HG03066 (cell line): ENCODE data around the gene NPIPA2.
"Not testable (repeated sequence)": the region's sequence is repeated elsewhere in the genome, so short reads cannot be mapped to it uniquely, and the experiment has no call there.

Source experiments
- ATAC-seq: cut with Tn5 transposase; IDR thresholded peaks from one replicate; pipeline ENCODE4 v1.9.1; 2021; ENCODE audit warnings: low read depth; ENCODE audit not compliant: unreplicated experiment

Gene NPIPA2

GRCh38 chr16:14742273-14743128, at the start of gene NPIPA2:
Gene NPIPA2, plus strand, starts transcription at chr16:14742533. Its CDS starts 5,533 bp downstream, at chr16:14748066.
- peak; percentile 95 for ATAC-seq

DNA sequence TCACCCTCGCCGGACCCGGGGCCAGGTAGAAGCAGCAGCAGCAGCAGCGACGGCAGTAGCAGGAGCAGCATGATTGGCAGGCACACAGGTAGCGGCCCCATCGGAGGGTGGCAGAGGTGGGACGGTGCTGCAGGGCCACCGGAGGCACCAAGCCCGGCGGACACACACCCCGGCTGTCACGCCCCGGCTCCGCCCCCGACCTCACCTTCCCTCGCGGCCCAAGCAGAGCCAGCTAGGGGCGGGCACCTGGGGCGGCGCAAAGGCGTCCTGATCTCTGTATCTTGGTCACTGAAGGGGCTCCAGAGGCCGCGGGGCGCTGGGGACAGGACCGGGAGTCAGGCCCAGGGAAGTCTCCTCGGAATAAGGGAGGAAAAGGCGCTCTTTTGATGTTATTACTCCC, 48.2 kb upstream of the NPIPA2 start, which contains the start of gene PLA2G10:
Gene PLA2G10 (minus strand): TSS at position 180 of the 400 bp plus-strand sequence. CDS start 79 bp downstream, at position 101.
- not testable (repeated sequence) for ATAC-seq

DNA sequence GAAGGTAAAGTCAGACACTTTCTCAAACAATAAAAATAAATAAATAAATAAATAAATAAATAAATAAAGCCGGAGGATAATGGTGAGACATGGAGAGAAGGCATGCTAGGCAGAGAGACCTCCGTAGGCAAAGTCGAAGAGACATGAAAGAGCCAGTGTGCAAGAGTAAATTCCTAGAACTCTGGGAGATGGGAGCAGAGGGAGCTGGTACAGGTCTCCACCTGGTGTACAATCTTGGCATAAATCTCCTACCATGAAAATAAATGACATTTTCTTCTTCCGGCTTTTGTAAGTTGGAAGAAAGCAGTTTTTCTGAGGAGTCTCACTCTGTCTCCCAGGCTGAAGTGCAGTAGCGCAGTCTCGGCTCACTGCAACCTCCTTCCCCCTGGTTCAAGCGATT, 40.5 kb upstream of the NPIPA2 start:
- ATAC-seq, result not testable (repeated sequence)

DNA sequence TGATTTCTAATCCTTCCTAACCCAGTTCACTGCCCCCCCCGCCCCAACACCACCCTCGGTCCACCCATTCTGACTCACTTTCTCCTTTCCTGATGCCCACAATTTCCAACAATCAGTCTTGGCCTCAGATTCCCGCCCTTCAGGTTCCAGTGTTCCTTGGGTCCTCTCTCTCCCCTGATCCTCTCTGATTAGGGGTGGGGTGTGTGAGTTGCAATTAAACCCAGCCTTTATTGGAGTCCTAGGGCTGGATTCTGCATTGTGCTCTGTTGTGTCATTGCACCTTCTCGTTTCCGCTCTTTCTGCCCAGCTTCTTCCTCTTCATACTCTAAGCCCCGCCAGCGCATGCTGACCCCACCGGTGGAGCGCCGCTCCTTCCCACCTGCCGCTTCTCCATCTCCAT, 39.7 kb upstream of the NPIPA2 start:
- not testable (repeated sequence) for ATAC-seq

DNA sequence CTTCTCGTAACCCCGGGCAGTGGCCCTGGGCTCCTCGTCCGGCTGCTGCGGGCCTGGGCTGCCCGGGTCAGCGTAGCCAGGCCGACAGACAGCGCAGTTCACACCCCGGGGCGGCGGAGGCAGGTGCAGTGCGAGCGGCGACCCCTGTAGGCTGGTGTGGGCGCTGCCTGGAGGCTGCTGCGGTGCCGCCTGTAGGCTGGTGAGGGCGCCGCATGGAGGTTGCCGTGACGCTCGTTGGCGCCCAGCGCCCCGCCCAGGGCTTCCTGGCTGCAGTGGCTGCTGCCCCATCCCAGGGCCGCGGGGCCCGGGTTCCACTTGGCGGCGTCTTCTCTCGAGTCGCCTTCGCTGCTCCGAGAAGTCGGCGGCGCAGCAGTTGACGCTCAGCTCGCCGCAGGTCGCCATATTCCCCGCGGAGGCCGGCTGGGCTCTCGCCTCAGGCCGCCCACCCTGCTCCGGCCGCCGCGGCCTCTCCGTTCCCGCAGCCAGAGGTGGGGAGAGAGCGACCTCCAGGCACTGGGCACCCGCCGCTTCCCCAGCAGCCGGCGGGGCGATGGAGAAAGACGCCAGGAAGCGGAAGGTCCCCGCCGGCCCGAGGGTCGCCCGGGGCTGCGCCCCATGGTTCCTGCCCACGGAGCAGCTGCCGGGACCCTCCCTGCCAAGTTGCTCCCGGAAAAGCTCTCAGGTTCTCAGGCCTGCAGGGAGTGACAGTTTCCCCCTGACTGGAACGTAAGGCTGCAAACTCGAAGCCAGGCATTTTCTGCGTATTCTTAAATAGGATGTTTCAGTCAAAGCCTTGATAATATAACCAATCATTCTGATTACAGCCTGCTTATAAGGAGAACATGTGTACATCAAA, 38.9 kb upstream of the NPIPA2 start, which contains the start of gene NPIPA3:
Gene NPIPA3 (plus strand): TSS at position 256 of the 856 bp plus-strand sequence. CDS start 5,533 bp downstream, outside the sequence.
- ATAC-seq, result peak; percentile 97

GRCh38 chr16:14733233-14733632, 9.1 kb upstream of the NPIPA2 start:
- ATAC-seq, result not testable (repeated sequence)

DNA sequence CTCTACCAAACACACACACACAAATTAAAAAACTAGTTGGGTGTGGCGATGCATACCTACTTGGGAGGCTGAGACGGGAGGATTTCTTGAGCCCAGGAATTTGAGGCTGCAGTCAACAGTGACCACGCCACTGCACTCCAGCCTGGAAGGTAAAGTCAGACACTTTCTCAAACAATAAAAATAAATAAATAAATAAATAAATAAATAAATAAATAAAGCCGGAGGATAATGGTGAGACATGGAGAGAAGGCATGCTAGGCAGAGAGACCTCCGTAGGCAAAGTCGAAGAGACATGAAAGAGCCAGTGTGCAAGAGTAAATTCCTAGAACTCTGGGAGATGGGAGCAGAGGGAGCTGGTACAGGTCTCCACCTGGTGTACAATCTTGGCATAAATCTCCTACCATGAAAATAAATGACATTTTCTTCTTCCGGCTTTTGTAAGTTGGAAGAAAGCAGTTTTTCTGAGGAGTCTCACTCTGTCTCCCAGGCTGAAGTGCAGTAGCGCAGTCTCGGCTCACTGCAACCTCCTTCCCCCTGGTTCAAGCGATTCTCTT, 1.4 kb upstream of the NPIPA2 start:
- ATAC-seq, result not testable (repeated sequence)

GRCh38 chr16:14741794-14742193, 539 bp upstream of the NPIPA2 start:
- ATAC-seq, result not testable (repeated sequence)

DNA sequence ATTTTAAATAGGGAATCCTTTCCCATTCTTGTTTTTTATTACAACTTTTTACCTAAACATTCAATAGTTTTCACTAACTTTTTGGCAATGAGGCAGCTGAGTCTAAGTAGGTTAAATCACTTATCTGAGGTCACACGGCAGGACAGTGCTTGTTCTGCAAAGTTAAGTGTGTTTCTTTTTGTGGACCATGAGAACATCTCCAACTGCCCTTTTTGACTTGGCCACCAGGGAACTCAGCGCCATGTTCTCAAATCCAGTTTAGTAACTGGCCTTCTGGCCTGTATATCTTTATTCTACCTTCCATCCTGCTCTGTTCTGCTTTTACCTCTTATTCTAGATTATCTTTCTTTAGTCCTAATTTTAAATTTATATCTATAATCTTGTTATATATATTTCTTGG, 31.3 kb downstream of the NPIPA2 start:
- not testable (repeated sequence) for ATAC-seq

DNA sequence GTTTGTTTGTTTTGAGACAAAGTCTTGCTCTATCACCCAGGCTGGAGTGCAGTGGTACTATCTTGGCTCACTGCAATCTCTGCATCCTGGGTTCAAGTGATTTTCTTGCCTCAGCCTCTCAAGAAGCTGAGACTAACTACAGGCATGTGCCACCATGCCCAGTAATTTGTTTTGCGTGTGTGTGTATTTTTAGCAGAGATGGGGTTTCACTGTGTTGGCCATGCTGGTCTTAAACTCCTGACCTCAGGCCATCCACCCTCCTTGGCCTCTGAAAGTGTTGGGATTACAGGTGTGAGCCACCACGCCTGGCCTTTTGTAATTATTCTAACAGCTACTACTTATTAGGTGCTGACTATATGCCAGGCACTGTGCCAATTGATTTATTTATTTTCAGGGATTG, 33.3 kb downstream of the NPIPA2 start:
- not testable (repeated sequence) for ATAC-seq

DNA sequence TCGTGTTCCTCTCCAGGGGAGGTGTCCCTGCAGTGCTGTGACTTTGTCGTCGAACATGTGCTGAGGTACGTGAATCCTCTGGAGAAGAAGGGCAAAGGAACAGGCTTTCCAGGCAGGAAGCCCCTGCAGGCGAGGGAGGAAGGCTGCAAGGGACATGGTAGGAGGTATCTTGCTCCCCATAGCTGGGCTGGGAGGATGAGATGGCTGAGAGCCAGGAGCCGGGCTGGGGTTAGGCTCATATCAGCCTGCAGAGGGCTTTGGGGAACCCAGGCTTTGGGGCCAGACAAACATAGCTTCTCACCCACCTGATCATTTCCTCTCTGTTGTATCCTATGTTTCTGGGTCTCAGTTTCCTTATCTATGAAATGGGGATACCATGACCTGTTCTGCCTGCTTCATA, 34.4 kb downstream of the NPIPA2 start:
- not testable (repeated sequence) for ATAC-seq

DNA sequence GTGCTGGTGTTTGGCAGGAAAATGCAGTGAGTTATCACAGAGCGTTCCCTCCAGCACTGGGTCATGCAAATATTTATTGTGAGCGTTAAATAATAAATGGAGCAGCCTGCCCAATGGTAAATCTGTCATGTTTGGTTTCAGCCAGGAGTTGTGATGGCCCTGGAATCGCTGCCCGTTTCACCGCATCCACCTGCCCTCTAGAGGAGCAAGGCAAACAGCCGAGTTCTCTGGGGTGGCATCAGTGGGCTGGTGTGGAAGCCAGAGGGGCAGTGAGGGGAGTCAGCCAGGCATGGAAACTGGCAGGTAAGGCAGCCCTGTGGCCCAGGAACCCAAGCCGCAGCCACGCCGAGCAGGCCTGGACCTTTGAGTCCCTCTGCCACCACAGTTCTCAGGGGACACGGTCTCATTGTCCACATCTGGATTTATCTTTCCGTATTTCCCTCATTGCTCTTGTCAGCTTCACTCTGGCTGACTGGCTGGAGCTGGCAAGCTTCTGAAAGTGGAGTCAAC, 37.1 kb downstream of the NPIPA2 start:
- not testable (repeated sequence) for ATAC-seq

DNA sequence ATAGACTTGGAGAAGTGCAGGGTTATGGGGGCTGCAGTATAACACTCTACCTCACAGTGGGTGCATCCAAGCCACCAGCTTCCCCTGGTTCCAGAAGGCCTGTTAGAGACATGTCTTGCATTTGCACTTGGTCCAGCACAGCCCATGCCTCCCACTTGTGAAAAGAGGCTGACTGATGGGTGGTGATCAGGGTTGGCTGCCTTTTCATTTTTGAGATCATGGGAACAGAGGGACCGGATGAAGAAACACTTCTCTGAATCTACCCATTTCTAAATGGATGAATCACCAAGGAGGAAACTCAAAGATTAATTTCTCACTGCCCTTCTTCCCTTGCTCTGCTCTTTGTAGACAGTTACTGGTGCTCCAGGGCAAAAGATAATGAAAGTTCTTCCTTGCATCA, 43.8 kb downstream of the NPIPA2 start:
- ATAC-seq, result not testable (repeated sequence)

- ATAC-seq, result not testable (repeated sequence)
Measured at GRCh38 chr16:14789577-14789976, 47.2 kb downstream of the NPIPA2 start.

DNA sequence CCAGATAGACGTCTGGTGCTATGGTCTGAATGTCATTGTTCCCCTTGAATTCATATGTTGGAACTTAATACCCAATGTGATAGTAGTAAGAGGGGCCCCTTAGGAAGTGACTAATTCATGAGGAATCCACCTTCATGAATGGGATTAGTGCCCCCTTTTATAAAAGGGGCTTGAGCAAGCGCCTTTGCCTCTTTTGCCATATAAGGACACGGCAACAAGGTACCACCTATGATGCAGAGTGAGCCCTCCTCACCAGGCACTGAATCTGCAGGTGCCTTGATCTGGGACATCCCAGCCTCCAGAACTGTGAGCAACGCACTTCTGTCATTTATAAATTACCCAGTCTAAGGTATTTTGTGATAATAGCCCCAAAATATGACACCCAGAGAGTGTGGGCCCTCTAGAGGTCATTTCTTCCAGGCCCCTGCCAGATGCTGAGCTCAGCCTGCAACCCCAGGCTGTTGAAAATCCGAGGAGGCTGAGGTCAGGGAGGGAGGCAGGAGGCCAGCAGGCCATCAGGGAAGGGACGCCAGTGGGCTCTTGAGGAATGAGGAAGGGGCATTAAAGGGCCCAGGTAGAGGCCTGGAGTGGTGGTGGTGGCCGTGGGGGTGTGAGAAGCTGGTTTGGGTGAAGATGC, 48.1 kb downstream of the NPIPA2 start:
- ATAC-seq, result not testable (repeated sequence)

DNA sequence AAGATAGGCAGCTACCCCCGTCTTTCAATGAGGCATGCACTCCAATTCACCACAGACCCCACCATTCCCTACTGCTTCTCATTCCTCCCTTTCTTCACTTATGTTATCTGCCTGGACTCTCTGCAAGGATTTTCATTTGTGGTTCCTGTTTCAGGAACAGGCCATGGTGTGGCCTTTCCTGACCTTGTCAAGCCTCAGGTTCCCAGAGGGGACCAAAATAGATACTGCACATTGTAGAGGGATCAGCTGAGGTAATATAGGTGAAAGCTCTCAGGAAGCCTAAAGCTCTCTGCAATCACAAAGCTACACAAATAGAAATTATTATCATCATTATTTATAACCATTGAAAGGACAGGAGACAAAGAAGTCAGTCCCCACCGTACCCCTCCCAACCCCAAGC, 50.6 kb downstream of the NPIPA2 start:
- ATAC-seq, result not testable (repeated sequence)

- not testable (repeated sequence) for ATAC-seq
Measured at GRCh38 chr16:14797558-14797957, 55.2 kb downstream of the NPIPA2 start.

GRCh38 chr16:14803577-14803976, 61.2 kb downstream of the NPIPA2 start:
- ATAC-seq, result not testable (repeated sequence)

DNA sequence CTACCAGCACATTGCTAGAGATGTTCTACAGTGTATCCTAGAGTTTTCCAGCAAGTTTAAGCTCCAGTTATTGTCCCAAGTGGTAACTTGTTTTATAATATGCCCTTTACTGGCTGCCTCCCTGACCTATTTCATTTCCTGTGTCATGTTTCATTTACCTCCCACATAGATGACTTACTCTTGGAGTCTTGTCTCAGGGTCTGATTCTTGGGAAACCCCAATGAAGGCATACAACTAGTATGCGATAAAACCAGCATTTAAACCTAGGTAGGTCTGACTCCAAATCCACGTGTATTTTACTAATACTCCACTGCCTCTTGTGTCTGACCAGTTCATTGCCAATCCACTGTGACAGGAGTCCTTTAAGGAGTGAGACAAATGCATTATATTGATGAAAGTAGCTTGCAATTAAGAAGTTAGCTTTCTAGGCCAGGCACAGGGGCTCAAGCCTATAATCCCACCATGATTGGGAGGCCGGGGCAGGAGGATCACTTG, 64.9 kb downstream of the NPIPA2 start:
- not testable (repeated sequence) for ATAC-seq

DNA sequence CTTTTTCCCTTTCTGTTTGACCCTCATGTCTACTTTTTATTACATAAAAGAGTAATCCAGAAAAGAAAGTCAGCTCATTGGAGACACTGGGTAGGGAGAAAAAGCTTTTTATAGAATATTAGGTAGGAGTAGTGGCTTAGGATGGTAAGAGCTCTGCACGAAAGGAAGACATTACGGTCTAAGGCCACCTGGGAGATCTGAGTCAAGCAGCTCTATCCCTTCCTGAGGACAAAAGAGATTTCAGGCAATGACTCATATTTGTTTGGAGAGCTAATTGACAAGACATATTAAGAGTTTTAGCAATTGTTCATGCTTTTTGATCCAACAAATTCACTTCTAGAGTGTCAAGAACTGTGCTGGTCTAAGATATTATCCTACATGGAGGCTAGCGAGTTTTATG, 71.6 kb downstream of the NPIPA2 start:
- ATAC-seq, result not testable (repeated sequence)
